ENCODE data around the gene ATP11A. TPM values are rescaled to one million over a fixed set of nuclear protein-coding genes. Genes with fewer than 3 reads are reported as not detected.
A peak's percentile ranks its signal among the peaks of the same experiment; 100 is the strongest.

The ATP11A gene
- total and polyA plus RNA-seq, 9 of the 15 experiments (the other 6 are each of a cell fraction or from before 2014, with no cell fraction given): 0.38 to 34.2 (median 4.2) TPM

DNA sequence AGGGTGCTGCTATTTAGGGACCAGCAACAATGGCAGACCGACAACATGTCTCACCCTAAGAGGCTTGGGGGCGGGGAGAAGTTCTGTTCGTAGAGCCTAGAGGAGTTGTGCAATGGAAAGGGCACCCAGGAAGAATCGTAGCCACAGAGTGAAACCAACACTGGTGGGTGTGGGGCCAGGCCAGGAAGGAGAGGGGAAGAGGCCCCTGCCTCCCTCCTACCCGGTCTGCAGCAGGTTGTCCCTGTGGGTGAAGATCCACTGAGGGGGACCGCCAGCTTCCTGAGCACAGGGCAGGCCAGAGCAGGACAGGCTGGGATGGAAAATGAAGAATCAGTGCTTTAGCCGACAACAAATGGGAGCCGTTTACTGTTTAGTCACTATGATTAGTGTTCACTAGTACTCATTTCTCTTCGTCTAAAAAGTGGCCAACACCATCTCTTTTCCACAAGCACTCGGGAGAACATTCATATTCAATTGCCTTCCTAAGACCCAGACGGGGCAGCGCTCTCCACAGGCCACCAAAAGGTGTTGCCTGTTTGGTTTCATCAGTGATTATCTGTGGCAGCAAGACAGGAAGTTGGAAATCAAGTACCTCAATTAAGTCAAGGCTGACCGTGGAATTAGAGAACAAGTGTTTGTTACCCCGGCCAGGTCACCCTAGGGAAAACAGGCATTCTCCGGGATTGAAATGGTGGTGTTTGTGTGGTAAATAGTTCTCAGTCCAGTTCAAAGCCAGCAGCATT lies 1.1 kb upstream of the ATP11A start:
- no peaks in the 10 kb centered on the region for H3K9me1 ChIP-seq (ENCODE audit: control insufficient read depth, insufficient read depth, low read length)
- no peak for TF ChIP-seq BCOR (IDR thresholded peaks at IDR 0.05)
- TF ChIP-seq KLF1 (tag; IDR thresholded peaks at IDR 0.05): no peak
- 0 out of 2 replicates have a peak, but pooled peaks have one; percentile 22 for TF ChIP-seq SMARCA4 (IDR thresholded peaks at IDR 0.05)
- no peak for TF ChIP-seq GTF2A2 (tag; IDR thresholded peaks at IDR 0.05)
- TF ChIP-seq, protein P1, sequence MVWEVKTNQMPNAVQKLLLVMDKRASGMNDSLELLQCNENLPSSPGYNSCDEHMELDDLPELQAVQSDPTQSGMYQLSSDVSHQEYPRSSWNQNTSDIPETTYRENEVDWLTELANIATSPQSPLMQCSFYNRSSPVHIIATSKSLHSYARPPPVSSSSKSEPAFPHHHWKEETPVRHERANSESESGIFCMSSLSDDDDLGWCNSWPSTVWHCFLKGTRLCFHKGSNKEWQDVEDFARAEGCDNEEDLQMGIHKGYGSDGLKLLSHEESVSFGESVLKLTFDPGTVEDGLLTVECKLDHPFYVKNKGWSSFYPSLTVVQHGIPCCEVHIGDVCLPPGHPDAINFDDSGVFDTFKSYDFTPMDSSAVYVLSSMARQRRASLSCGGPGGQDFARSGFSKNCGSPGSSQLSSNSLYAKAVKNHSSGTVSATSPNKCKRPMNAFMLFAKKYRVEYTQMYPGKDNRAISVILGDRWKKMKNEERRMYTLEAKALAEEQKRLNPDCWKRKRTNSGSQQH (CRISPR knock-in tag; IDR thresholded peaks at IDR 0.05): no peak
- TF ChIP-seq, protein P2, sequence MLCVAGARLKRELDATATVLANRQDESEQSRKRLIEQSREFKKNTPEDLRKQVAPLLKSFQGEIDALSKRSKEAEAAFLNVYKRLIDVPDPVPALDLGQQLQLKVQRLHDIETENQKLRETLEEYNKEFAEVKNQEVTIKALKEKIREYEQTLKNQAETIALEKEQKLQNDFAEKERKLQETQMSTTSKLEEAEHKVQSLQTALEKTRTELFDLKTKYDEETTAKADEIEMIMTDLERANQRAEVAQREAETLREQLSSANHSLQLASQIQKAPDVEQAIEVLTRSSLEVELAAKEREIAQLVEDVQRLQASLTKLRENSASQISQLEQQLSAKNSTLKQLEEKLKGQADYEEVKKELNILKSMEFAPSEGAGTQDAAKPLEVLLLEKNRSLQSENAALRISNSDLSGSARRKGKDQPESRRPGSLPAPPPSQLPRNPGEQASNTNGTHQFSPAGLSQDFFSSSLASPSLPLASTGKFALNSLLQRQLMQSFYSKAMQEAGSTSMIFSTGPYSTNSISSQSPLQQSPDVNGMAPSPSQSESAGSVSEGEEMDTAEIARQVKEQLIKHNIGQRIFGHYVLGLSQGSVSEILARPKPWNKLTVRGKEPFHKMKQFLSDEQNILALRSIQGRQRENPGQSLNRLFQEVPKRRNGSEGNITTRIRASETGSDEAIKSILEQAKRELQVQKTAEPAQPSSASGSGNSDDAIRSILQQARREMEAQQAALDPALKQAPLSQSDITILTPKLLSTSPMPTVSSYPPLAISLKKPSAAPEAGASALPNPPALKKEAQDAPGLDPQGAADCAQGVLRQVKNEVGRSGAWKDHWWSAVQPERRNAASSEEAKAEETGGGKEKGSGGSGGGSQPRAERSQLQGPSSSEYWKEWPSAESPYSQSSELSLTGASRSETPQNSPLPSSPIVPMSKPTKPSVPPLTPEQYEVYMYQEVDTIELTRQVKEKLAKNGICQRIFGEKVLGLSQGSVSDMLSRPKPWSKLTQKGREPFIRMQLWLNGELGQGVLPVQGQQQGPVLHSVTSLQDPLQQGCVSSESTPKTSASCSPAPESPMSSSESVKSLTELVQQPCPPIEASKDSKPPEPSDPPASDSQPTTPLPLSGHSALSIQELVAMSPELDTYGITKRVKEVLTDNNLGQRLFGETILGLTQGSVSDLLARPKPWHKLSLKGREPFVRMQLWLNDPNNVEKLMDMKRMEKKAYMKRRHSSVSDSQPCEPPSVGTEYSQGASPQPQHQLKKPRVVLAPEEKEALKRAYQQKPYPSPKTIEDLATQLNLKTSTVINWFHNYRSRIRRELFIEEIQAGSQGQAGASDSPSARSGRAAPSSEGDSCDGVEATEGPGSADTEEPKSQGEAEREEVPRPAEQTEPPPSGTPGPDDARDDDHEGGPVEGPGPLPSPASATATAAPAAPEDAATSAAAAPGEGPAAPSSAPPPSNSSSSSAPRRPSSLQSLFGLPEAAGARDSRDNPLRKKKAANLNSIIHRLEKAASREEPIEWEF (CRISPR knock-in tag; IDR thresholded peaks at IDR 0.05): no peak
- TF ChIP-seq CEBPG (CRISPR knock-in tag; IDR thresholded peaks at IDR 0.05): no peak
- TF ChIP-seq CEBPG (tag; conservative IDR thresholded peaks at IDR 0.05 in 1 of 2, IDR thresholded peaks at IDR 0.05 in 1 of 2): no peak
- TF ChIP-seq, protein P3, sequence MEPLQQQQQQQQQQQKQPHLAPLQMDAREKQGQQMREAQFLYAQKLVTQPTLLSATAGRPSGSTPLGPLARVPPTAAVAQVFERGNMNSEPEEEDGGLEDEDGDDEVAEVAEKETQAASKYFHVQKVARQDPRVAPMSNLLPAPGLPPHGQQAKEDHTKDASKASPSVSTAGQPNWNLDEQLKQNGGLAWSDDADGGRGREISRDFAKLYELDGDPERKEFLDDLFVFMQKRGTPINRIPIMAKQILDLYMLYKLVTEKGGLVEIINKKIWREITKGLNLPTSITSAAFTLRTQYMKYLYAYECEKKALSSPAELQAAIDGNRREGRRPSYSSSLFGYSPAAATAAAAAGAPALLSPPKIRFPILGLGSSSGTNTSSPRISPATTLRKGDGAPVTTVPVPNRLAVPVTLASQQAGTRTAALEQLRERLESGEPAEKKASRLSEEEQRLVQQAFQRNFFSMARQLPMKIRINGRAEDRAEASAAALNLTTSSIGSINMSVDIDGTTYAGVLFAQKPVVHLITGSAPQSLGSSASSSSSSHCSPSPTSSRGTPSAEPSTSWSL (CRISPR knock-in tag; IDR thresholded peaks at IDR 0.05; ENCODE audit: borderline replicate concordance): no peak
- TF ChIP-seq EP300 (IDR thresholded peaks at IDR 0.05; ENCODE audit: low read length): no peak
- TF ChIP-seq ATF1 (CRISPR knock-in tag; IDR thresholded peaks at IDR 0.05): no peak
- no peak for TF ChIP-seq ATF1 (tag; IDR thresholded peaks at IDR 0.05)
- no peak for TF ChIP-seq ATF7 (IDR thresholded peaks at IDR 0.05)

More for the DNA sequence above, 1.1 kb upstream of the ATP11A start:
- peaks cover 14 to 25% of the 10 kb centered on the region in 2 experiments; a peak in 4 of 5 replicates for H3K4me1 ChIP-seq (replicated peaks in 1 of 2; ENCODE audit: control insufficient read depth in 2 of 2, insufficient read depth in 2 of 2, low read length in 2 of 2)
- in situ Hi-C loops (cut with MboI): no loop called here
- H3K27me3 ChIP-seq (ENCODE audit: control insufficient read depth in 2 of 2, insufficient read depth in 2 of 2, low read length in 2 of 2): peaks cover 0 to 6% of the 10 kb centered on the region in 2 experiments; a peak in 1 of 5 replicates
- BruUV-seq (replicated peaks): no TSS peak
- CTCF ChIA-PET (ENCODE audit: low intra/inter-chr PET ratio): interaction anchor here (0.6 kb wide), 1 partner anchor 9 kb away, joined by 3 read pairs; no protein-coding TSS in a partner anchor
- peaks cover 17% of the 10 kb centered on the region for H4K20me1 ChIP-seq (replicated peaks; ENCODE audit: control insufficient read depth, insufficient read depth, low read length)
- FAIRE-seq: no peak
- DNase-seq (ENCODE audit: extremely low read depth in 1 of 4, low spot score in 3 of 4): peak in 2 of 4 experiments; percentile 19 to 47
- POLR2A ChIA-PET: no interaction called here
- H3K27ac ChIP-seq (ENCODE audit: extremely low read depth, low read depth, low read length): peak overlapping the region; percentile 79
- intact Hi-C loops (cut with micrococcal nuclease): no loop called here
- peak overlapping the region; percentile 91; the same call in 1 of the 2 replicates for H2AFZ ChIP-seq (ENCODE audit: low read depth, low read length)
- peak; percentile 19 for ATAC-seq
- peak overlapping the region; percentile 81 for H3K4me2 ChIP-seq (ENCODE audit: insufficient read depth, low read length)
- H3K4me3 ChIP-seq: peak overlapping the region; percentile 72
- no peaks in the 10 kb centered on the region for H3K9me3 ChIP-seq (replicated peaks; ENCODE audit: control insufficient read depth, insufficient read depth, low read depth, low read length)
- WGBS (ENCODE audit: insufficient coverage, low coverage, missing lambda C conversion rate): 38% methylated on average over 14 of the region's 15 CpGs
- H3K36me3 ChIP-seq (ENCODE audit: control insufficient read depth, insufficient read depth, low read length): no peaks in the 10 kb centered on the region; the same call in 2 of the 3 replicates
- peak overlapping the region; percentile 79 to 95 for H3K9ac ChIP-seq (ENCODE audit: insufficient read depth in 1 of 2, low read depth in 2 of 2, low read length in 2 of 2)
- peaks cover 34% of the 10 kb centered on the region for H3K79me2 ChIP-seq (ENCODE audit: control insufficient read depth, insufficient read depth, low read length)
